Natural killer cell (primary cell): ENCODE results near the gene ACOT9. TPM values are rescaled to one million over a fixed set of nuclear protein-coding genes. Genes with fewer than 3 reads are reported as not detected.
"Not testable (repeated sequence)": the region's sequence is repeated elsewhere in the genome, so short reads cannot be mapped to it uniquely, and the experiment has no call there.

Source experiments
- ATAC-seq, 3 donors: fragments of 150-1000 bp in 2 of 3; fragments of 200-7000 bp in 1 of 3; cut with Tn5 transposase; 1 replicate in 1 of 3; 2 replicates in 2 of 3; pipeline ENCODE4 v1.10.0; 2021; ENCODE audit warnings: mild to moderate bottlenecking in 2 of 3, moderate library complexity in 2 of 3
- DNase-seq, 2 donors: peaks; one replicate each; pipeline versions ENCODE4 v3.0.0 to v3.0.0-alpha.2; 2013 to 2021; ENCODE audit warnings: mixed read lengths in 1 of 2
- H3K27ac ChIP-seq: one replicate; pipeline ENCODE4 v1.5.1; 2013; ENCODE audit warnings: mild to moderate bottlenecking, low read length
- H3K27me3 ChIP-seq: one replicate; pipeline ENCODE4 v1.6.1; 2013; ENCODE audit warnings: low read length; ENCODE audit not compliant: control insufficient read depth, insufficient read depth
- H3K36me3 ChIP-seq: one replicate; pipeline ENCODE4 v1.6.1; 2013; ENCODE audit warnings: low read length; ENCODE audit not compliant: control insufficient read depth, insufficient read depth
- H3K4me1 ChIP-seq: one replicate; pipeline ENCODE4 v1.6.1; 2013; ENCODE audit warnings: low read length; ENCODE audit not compliant: control insufficient read depth, insufficient read depth
- H3K4me3 ChIP-seq: one replicate; pipeline ENCODE4 v1.5.1; 2013; ENCODE audit warnings: low read length
- H3K9me3 ChIP-seq: one replicate; pipeline ENCODE4 v1.6.1; 2013; ENCODE audit warnings: low read length; ENCODE audit not compliant: control insufficient read depth, insufficient read depth
- H3K27ac Mint-ChIP-seq, 2 donors: one replicate each; pipeline ENCODE4 v1.8.0; 2022; ENCODE audit warnings: mild to moderate bottlenecking in 2 of 2, mixed read lengths in 2 of 2, moderate library complexity in 1 of 2
- H3K27me3 Mint-ChIP-seq, 2 donors: one replicate each; pipeline ENCODE4 v1.8.0; 2022; ENCODE audit warnings: low read depth in 2 of 2, mixed read lengths in 2 of 2
- H3K36me3 Mint-ChIP-seq: one replicate; pipeline ENCODE4 v1.8.0; 2022; ENCODE audit warnings: mixed read lengths
- H3K4me1 Mint-ChIP-seq, 2 donors: one replicate each; pipeline ENCODE4 v1.8.0; 2022; ENCODE audit warnings: mixed read lengths in 2 of 2
- H3K4me3 Mint-ChIP-seq: one replicate; pipeline ENCODE4 v1.8.0; 2022; ENCODE audit warnings: mild to moderate bottlenecking, moderate library complexity, mixed read lengths
- H3K9me3 Mint-ChIP-seq, 2 donors: one replicate each; pipeline ENCODE4 v1.8.0; 2022; ENCODE audit warnings: mixed read lengths in 2 of 2
- CTCF ChIP-seq: fragments of 200-600 bp; IDR thresholded peaks from one replicate; pipeline ENCODE4 v1.8.0; 2022; ENCODE audit warnings: antibody characterized with exemption
- WGBS: methylation state at CpG from one replicate; pipeline ENCODE4 v1.1.7; 2013; ENCODE audit warnings: missing lambda C conversion rate; ENCODE audit not compliant: insufficient coverage; 5-methylcytosine and 5-hydroxymethylcytosine counted together
- intact Hi-C: fragments of 100-400 bp; cut with micrococcal nuclease; formaldehyde crosslinking; loops from one replicate; pipeline ENCODE4 v1.14.2; 2022
- total RNA-seq, 4 donors: library from RNA; stranded (reverse); fragments of 120-200 nt in 1 of 4; gene quantifications; one replicate each; pipeline versions ENCODE4 v1.2.3 to v1.2.4, GENCODE V29; 2013 to 2022

Gene ACOT9
- total RNA-seq, 3 donors from 2014 or later (not counting 1 experiment from before 2014, with no cell fraction given), result 20.0 to 24.9 (median 21.4) TPM

- Histone ChIP-seq H3K27me3 (no peaks in the 10 kb centered on the region), H3K27ac (no peak overlapping the region), H3K9me3 (no peaks in the 10 kb centered on the region), H3K36me3 (no peaks in the 10 kb centered on the region), H3K4me3 (no peak overlapping the region), H3K4me1 (peaks cover 21% of the 10 kb centered on the region)
- no peak overlapping the region for H3K4me3 Mint-ChIP-seq
- ATAC-seq (no peak), DNase-seq (no peak)
- no CpG with 5 or more reads among the region's 3 CpGs for WGBS
- no peaks in the 10 kb centered on the region for H3K9me3 Mint-ChIP-seq
- H3K27ac Mint-ChIP-seq, result no peak overlapping the region
- H3K4me1 Mint-ChIP-seq, result peaks cover 13 to 14% of the 10 kb centered on the region in 2 donors
- no peaks in the 10 kb centered on the region for H3K27me3 Mint-ChIP-seq
- TF ChIP-seq CTCF, result no peak
- no peaks in the 10 kb centered on the region for H3K36me3 Mint-ChIP-seq
- intact Hi-C loops, result no loop called here
Observed at GRCh38 chrX:23776363-23776762, 33.3 kb upstream of the ACOT9 start.

GRCh38 chrX:23773601-23774175, 30.6 kb upstream of the ACOT9 start:
- Mint-ChIP-seq H3K36me3 (no peaks in the 10 kb centered on the region), H3K27me3 (no peaks in the 10 kb centered on the region), H3K27ac (peak overlapping the region; percentile 89 to 94), H3K4me3 (peak overlapping the region; percentile 62), H3K9me3 (no peaks in the 10 kb centered on the region), H3K4me1 (peaks cover 10 to 11% of the 10 kb centered on the region in 2 donors)
- peak overlapping the region; percentile 98 for H3K27ac ChIP-seq
- H3K27me3 ChIP-seq, result no peaks in the 10 kb centered on the region
- H3K9me3 ChIP-seq, result no peaks in the 10 kb centered on the region
- WGBS, result 0% methylated on average over 2 of the region's 3 CpGs
- peak in 1 of 2 donors; percentile 79 for DNase-seq
- ATAC-seq, result peak; percentile 96 to 98 (median 98)
- H3K4me3 ChIP-seq, result no peak overlapping the region
- no peaks in the 10 kb centered on the region for H3K36me3 ChIP-seq
- no peak for TF ChIP-seq CTCF
- intact Hi-C loops, result loop anchor here (1.0 kb wide), 1 partner anchor 8 kb away; no protein-coding TSS in a partner anchor
- H3K4me1 ChIP-seq, result peaks cover 14% of the 10 kb centered on the region

GRCh38 chrX:23771086-23771485, 28.0 kb upstream of the ACOT9 start:
- H3K27ac Mint-ChIP-seq, intact Hi-C loops: not testable (repeated sequence)

GRCh38 chrX:23770142-23770541, 27.1 kb upstream of the ACOT9 start:
- ATAC-seq (no peak), DNase-seq (no peak)
- H3K4me1 Mint-ChIP-seq, result peaks cover 10 to 11% of the 10 kb centered on the region in 2 donors
- H3K27me3 Mint-ChIP-seq, result no peaks in the 10 kb centered on the region
- no peak overlapping the region for H3K27ac Mint-ChIP-seq
- H3K27me3 ChIP-seq, result no peaks in the 10 kb centered on the region
- no peak overlapping the region for H3K4me3 Mint-ChIP-seq
- no peak for TF ChIP-seq CTCF
- no peak overlapping the region for H3K27ac ChIP-seq
- H3K9me3 Mint-ChIP-seq, result no peaks in the 10 kb centered on the region
- H3K4me1 ChIP-seq, result peaks cover 19% of the 10 kb centered on the region
- intact Hi-C loops, result no loop called here
- no peaks in the 10 kb centered on the region for H3K9me3 ChIP-seq
- WGBS, result 95% methylated on average over 2 of the region's 2 CpGs
- no peak overlapping the region for H3K4me3 ChIP-seq
- H3K36me3 ChIP-seq, result no peaks in the 10 kb centered on the region
- no peaks in the 10 kb centered on the region for H3K36me3 Mint-ChIP-seq

More at GRCh38 chrX:23771086-23771485, 28.0 kb upstream of the ACOT9 start:
- H3K36me3 ChIP-seq, H3K27ac ChIP-seq, H3K27me3 ChIP-seq, H3K4me3 ChIP-seq, ATAC-seq, DNase-seq, H3K9me3 ChIP-seq, H3K9me3 Mint-ChIP-seq, H3K27me3 Mint-ChIP-seq, H3K4me3 Mint-ChIP-seq, H3K36me3 Mint-ChIP-seq: not testable (repeated sequence)
- peaks cover 19% of the 10 kb centered on the region for H3K4me1 ChIP-seq
- WGBS, result 94% methylated on average over 6 of the region's 7 CpGs
- peaks cover 10 to 11% of the 10 kb centered on the region in 2 donors for H3K4me1 Mint-ChIP-seq
